K562 (cell line): ENCODE results near the gene UCK1. TPM values are rescaled to one million over a fixed set of nuclear protein-coding genes. Genes with fewer than 3 reads are reported as not detected.
A peak's percentile ranks its signal among the peaks of the same experiment; 100 is the strongest.

Experiments
- ATAC-seq: fragments of 200-7000 bp; cut with Tn5 transposase; 3 replicates; pipeline ENCODE4 v1.9.1; 2020; ENCODE audit warnings: moderate library complexity
- Bru-seq: library from RNA; stranded (reverse); fragments of 400-500 nt; gene quantifications from one replicate; lab custom pipeline; 2021; lab: Mats Ljungman, UMichigan
- BruChase-seq, 2 experiments: library from RNA; stranded (reverse); fragments of 400-500 nt; gene quantifications; one replicate each; lab custom pipeline; 2021; lab: Mats Ljungman, UMichigan
- BruUV-seq: library from RNA; stranded (reverse); fragments of 400-500 nt; replicated peaks from 2 replicates; lab custom pipeline; 2021; lab: Mats Ljungman, UMichigan
- CTCF ChIA-PET: fragments of 300-600 bp; formaldehyde crosslinking; extraction: SDS; loops from one replicate; lab custom pipeline; 2021; ENCODE audit warnings: low intra/inter-chr PET ratio; lab: Yijun Ruan, JAX
- POLR2A ChIA-PET: fragments of 300-600, 350-650 bp; sonication (Branson Sonifier 250); formaldehyde crosslinking; extraction: SDS; loops from one replicate; lab custom pipeline; 2021; ENCODE audit warnings: antibody characterized with exemption, inconsistent platforms; lab: Yijun Ruan, JAX
- DNase-seq, 4 experiments: peaks; one replicate each; pipeline versions ENCODE4 v3.0.0 to v3.0.0-alpha.2; 2011 to 2018; ENCODE audit warnings: low spot score in 3 of 4, mixed read lengths in 3 of 4; ENCODE audit errors: extremely low read depth in 1 of 4
- FAIRE-seq: peaks from 2 replicates; lab custom pipeline; 2011; peaks lifted over from hg19 to GRCh38; lab: Jason Lieb, UNC
- H2AFZ ChIP-seq: 2 replicates; pipeline ENCODE4 v1.6.0; 2011; ENCODE audit warnings: low read depth, low read length, control low read depth, inconsistent platforms
- H3K27ac ChIP-seq: fragments of 200-600 bp; 3 replicates; pipeline ENCODE4 v1.8.0; 2011; ENCODE audit warnings: low read depth, mild to moderate bottlenecking, control low read depth, inconsistent platforms, low read length, moderate library complexity, mixed read lengths; ENCODE audit errors: extremely low read depth
- H3K27me3 ChIP-seq, 2 experiments: fragments of 300-600 bp in 1 of 2; 2 replicates in 1 of 2; 3 replicates in 1 of 2; pipeline versions ENCODE4 v1.6.0 to v1.8.0; 2011; ENCODE audit warnings: inconsistent platforms in 2 of 2, low read length in 2 of 2, mild to moderate bottlenecking in 1 of 2, mixed read lengths in 1 of 2, moderate library complexity in 1 of 2; ENCODE audit not compliant: control insufficient read depth in 2 of 2, insufficient read depth in 2 of 2
- H3K36me3 ChIP-seq: fragments of 300-600 bp; 3 replicates; pipeline ENCODE4 v1.8.0; 2011; ENCODE audit warnings: mild to moderate bottlenecking, low read length, inconsistent platforms; ENCODE audit not compliant: control insufficient read depth, insufficient read depth
- H3K4me1 ChIP-seq, 2 experiments: fragments of 200-600 bp in 1 of 2; replicated peaks in 1 of 2; 2 replicates in 1 of 2; 3 replicates in 1 of 2; pipeline versions ENCODE4 v1.5.1 to v1.8.0; 2011; ENCODE audit warnings: inconsistent platforms in 2 of 2, low read length in 2 of 2, mild to moderate bottlenecking in 1 of 2, mixed read lengths in 1 of 2, moderate library complexity in 1 of 2; ENCODE audit not compliant: control insufficient read depth in 2 of 2, insufficient read depth in 2 of 2
- H3K4me2 ChIP-seq: 2 replicates; pipeline ENCODE4 v1.6.1; 2011; ENCODE audit warnings: low read length, control low read depth, inconsistent platforms, mixed read lengths; ENCODE audit not compliant: insufficient read depth
- H3K4me3 ChIP-seq: fragments of 200-600 bp; sonication (generic), shearing (Covaris generic); 2 replicates; pipeline ENCODE4 v1.5.1; 2016; ENCODE audit warnings: control low read depth, inconsistent platforms
- H3K79me2 ChIP-seq: fragments of 200-600 bp; 3 replicates; pipeline ENCODE4 v1.8.0; 2011; ENCODE audit warnings: low read length, inconsistent platforms; ENCODE audit not compliant: control insufficient read depth, insufficient read depth
- H3K9ac ChIP-seq, 2 experiments: 2 replicates each; pipeline versions ENCODE4 v1.6.0 to v1.6.1; 2011; ENCODE audit warnings: low read depth in 2 of 2, low read length in 2 of 2, control low read depth in 1 of 2, inconsistent platforms in 1 of 2, mild to moderate bottlenecking in 1 of 2, mixed read lengths in 1 of 2; ENCODE audit not compliant: insufficient read depth in 1 of 2
- H3K9me1 ChIP-seq: one replicate; pipeline ENCODE4 v1.6.0; 2011; ENCODE audit warnings: inconsistent platforms, mild to moderate bottlenecking, low read length, moderate library complexity; ENCODE audit not compliant: control insufficient read depth, insufficient read depth
- H3K9me3 ChIP-seq: replicated peaks from 2 replicates; pipeline ENCODE4 v1.5.1; 2011; ENCODE audit warnings: low read depth, low read length, inconsistent platforms; ENCODE audit not compliant: control insufficient read depth, insufficient read depth
- H4K20me1 ChIP-seq: replicated peaks from 2 replicates; pipeline ENCODE4 v1.6.1; 2011; ENCODE audit warnings: low read length, inconsistent platforms, mixed read lengths; ENCODE audit not compliant: control insufficient read depth, insufficient read depth
- CCNT2 ChIP-seq: IDR thresholded peaks from 2 replicates; pipeline ENCODE4 v1.6.1; 2011; ENCODE audit warnings: borderline replicate concordance, low read depth, mild to moderate bottlenecking, moderate library complexity, mixed read lengths, low read length; ENCODE audit not compliant: insufficient read length; ENCODE audit errors: extremely low read depth
- COPS2 ChIP-seq: fragments of 450-650 bp; conservative IDR thresholded peaks from 2 replicates; pipeline ENCODE4 v1.6.1; 2016; ENCODE audit warnings: mild to moderate bottlenecking, moderate library complexity
- CREB1 ChIP-seq, 2 experiments: sonication (generic) in 1 of 2; formaldehyde crosslinking in 1 of 2; IDR thresholded peaks; 2 replicates each; pipeline versions ENCODE4 v1.6.1 to v1.8.0; 2012 to 2022; ENCODE audit warnings: inconsistent platforms in 1 of 2, mild to moderate bottlenecking in 1 of 2, missing genetic modification reagents in 1 of 2, moderate library complexity in 1 of 2
- CTCF ChIP-seq, 3 experiments: IDR thresholded peaks in 2 of 3; conservative IDR thresholded peaks in 1 of 3; 2 replicates each; pipeline ENCODE4 v1.5.1; 2011 to 2012; ENCODE audit warnings: low read length in 3 of 3, mild to moderate bottlenecking in 3 of 3, control low read depth in 2 of 3, improper control_type of control experiment in 1 of 3, inconsistent platforms in 1 of 3, low read depth in 1 of 3, mixed read lengths in 1 of 3, moderate library complexity in 1 of 3; ENCODE audit not compliant: insufficient read depth in 2 of 3
- ELF2 ChIP-seq: fragments of 250-450 bp; sonication (Bioruptor Pico); IDR thresholded peaks from 2 replicates; pipeline ENCODE4 v1.5.0; 2021; ENCODE audit warnings: mild to moderate bottlenecking
- RUNX1 ChIP-seq: sonication (generic); IDR thresholded peaks from 2 replicates; pipeline ENCODE4 v1.6.1; 2016; ENCODE audit warnings: antibody characterized with exemption, low read depth
- TAF1 ChIP-seq: IDR thresholded peaks from 2 replicates; pipeline ENCODE4 v1.6.1; 2011; ENCODE audit warnings: mild to moderate bottlenecking, low read length, moderate library complexity; ENCODE audit not compliant: insufficient read depth, control insufficient read depth, severe bottlenecking; ENCODE audit errors: extremely low read depth
- YY1 ChIP-seq, 3 experiments: IDR thresholded peaks; 2 replicates each; pipeline ENCODE4 v1.6.1; 2011; ENCODE audit warnings: low read length in 2 of 3, mild to moderate bottlenecking in 2 of 3, moderate library complexity in 2 of 3, borderline replicate concordance in 1 of 3, control low read depth in 1 of 3, low read depth in 1 of 3; ENCODE audit not compliant: insufficient read depth in 3 of 3, insufficient replicate concordance in 2 of 3, control insufficient read depth in 1 of 3, insufficient read length in 1 of 3; ENCODE audit errors: extremely low read depth in 1 of 3
- ZBTB9 ChIP-seq: fragments of 450-650 bp; formaldehyde crosslinking; IDR thresholded peaks from 2 replicates; pipeline ENCODE4 v1.4.0; 2020; ENCODE audit warnings: mild to moderate bottlenecking, moderate library complexity
- WGBS: fragments of 100-300 bp; shearing (Covaris generic); methylation state at CpG from one replicate; pipeline ENCODE4 v1.1.6; 2016; ENCODE audit warnings: low coverage, mixed read lengths; ENCODE audit not compliant: insufficient coverage; ENCODE audit errors: missing lambda C conversion rate; 5-methylcytosine and 5-hydroxymethylcytosine counted together
- in situ Hi-C: fragments of 300-500 bp; cut with MboI; formaldehyde crosslinking; loops from 4 replicates; pipeline ENCODE4 v1.15.0; 2018; ENCODE audit warnings: inconsistent platforms, mixed read lengths
- intact Hi-C: fragments of 100-400 bp; cut with micrococcal nuclease; formaldehyde crosslinking; loops from 2 replicates; pipeline ENCODE4 v1.14.2; 2022
- long read RNA-seq, 3 experiments: library from polyadenylated mRNA in 2 of 3; library from RNA in 1 of 3; unstranded in 2 of 3; stranded (forward) in 1 of 3; transcript quantifications; one replicate each; pipeline ENCODE4 v2.0.0, GENCODE V29; 2019 to 2022
- polyA minus RNA-seq, 3 experiments: library from RNA; depleted of rRNA, polyadenylated mRNA; stranded (reverse); fragments of >200 nt; gene quantifications; 2 replicates each; pipeline ENCODE4 v1.2.3, GENCODE V29; 2011
- polyA plus RNA-seq, 8 experiments: library from polyadenylated mRNA; depleted of rRNA in 4 of 8; stranded (reverse) in 5 of 8; unstranded in 3 of 8; fragments of >200 nt; fragmentation: Nextera tagmentation in 2 of 8; fragmentation: Illumina TruSeq in 1 of 8; extraction: Ambion mirVana in 2 of 8; extraction: Trizol in 1 of 8; gene quantifications; 2 replicates each; pipeline versions ENCODE4 v1.2.1 to v1.2.3, GENCODE V29; 2011 to 2014; ENCODE audit warnings: inconsistent platforms in 1 of 8, missing spikeins in 1 of 8
- total RNA-seq, 7 experiments: library from RNA; depleted of rRNA in 6 of 7; stranded (reverse); fragments of >200 nt in 6 of 7; fragmentation: Illumina TruSeq in 2 of 7; extraction: Trizol in 2 of 7; gene quantifications; 2 replicates each; pipeline versions ENCODE4 v1.2.1 to v1.2.3, GENCODE V29; 2011 to 2021; ENCODE audit warnings: low replicate concordance in 1 of 7

The UCK1 gene
- 22.3 and 45.1 TPM in 2 replicates for total RNA-seq (2011; cell fraction: chromatin; rRNA removed; ENCODE audit: low replicate concordance)
- 32.7 and 35.9 TPM in 2 replicates for total RNA-seq (2011; cell fraction: nucleolus; rRNA removed)
- 26.6 and 29.1 TPM in 2 replicates for total RNA-seq (2011; cell fraction: nucleoplasm; rRNA removed)
- total RNA-seq (2014; rRNA removed) (25.6 and 27.5 TPM in 2 replicates), total RNA-seq (2014; rRNA removed; fragmentation: Illumina TruSeq; extraction: Trizol) (6.4 and 7.5 TPM in 2 replicates), total RNA-seq (2015; rRNA removed; fragmentation: Illumina TruSeq; extraction: Trizol) (16.1 and 16.2 TPM in 2 replicates), total RNA-seq (2021) (16.9 and 19.8 TPM in 2 replicates), polyA plus RNA-seq (2011; rRNA removed) (16.4 and 17.2 TPM in 2 replicates), polyA plus RNA-seq (2014; fragmentation: Illumina TruSeq; extraction: Trizol) (13.2 and 21.3 TPM in 2 replicates), polyA plus RNA-seq (2014; fragmentation: Nextera tagmentation; extraction: Ambion mirVana) (under 1 TPM; 0.27 to 0.48 TPM), polyA plus RNA-seq (2014; rRNA removed) (20.3 and 25.2 TPM in 2 replicates), polyA minus RNA-seq (2011; rRNA and poly(A)+ RNA removed) (7.2 and 10.9 TPM in 2 replicates), Bru-seq, nascent RNA (percentile 61 among the genes with signal in this experiment), BruChase-seq, experiment 1, labeled RNA remaining after a 2-hour chase (percentile 64 among the genes with signal in this experiment), BruChase-seq, experiment 2, labeled RNA remaining after a 6-hour chase (percentile 69 among the genes with signal in this experiment)
- 18.3 and 27.1 TPM in 2 replicates for polyA plus RNA-seq (2011; cell fraction: cytosol; rRNA removed)
- polyA plus RNA-seq (2011; cell fraction: nucleus; rRNA removed): 22.7 and 38.5 TPM in 2 replicates
- 18.1 and 20.7 TPM in 2 replicates for polyA plus RNA-seq (2012)
- polyA minus RNA-seq (2011; cell fraction: cytosol; rRNA and poly(A)+ RNA removed): 9.7 and 10.8 TPM in 2 replicates
- 10.2 and 12.7 TPM in 2 replicates for polyA minus RNA-seq (2011; cell fraction: nucleus; rRNA and poly(A)+ RNA removed)
- long read RNA-seq, experiment 1, transcript UCK1-204 (7 exons, 2,167 nt): major isoform, 56 of 104 reads
- long read RNA-seq, experiment 1, partial matches to known transcripts: 7 of 104 reads
- long read RNA-seq, experiment 1, other reads (novel, unspliced or antisense): 32 of 104 reads
- long read RNA-seq, experiment 2, transcript UCK1-204 (7 exons, 2,167 nt): major isoform, 11 of 23 reads
- long read RNA-seq, experiment 2, partial matches to known transcripts: 0 of 23 reads
- long read RNA-seq, experiment 2, other reads (novel, unspliced or antisense): 11 of 23 reads
- long read RNA-seq, experiment 3, transcript UCK1-204 (7 exons, 2,167 nt): major isoform, 13 of 20 reads
- long read RNA-seq, experiment 3, partial matches to known transcripts: 0 of 20 reads
- long read RNA-seq, experiment 3, other reads (novel, unspliced or antisense): 6 of 20 reads

- FAIRE-seq: no peak
- peak within 1 kb of the TSS; percentile 64 for H3K27ac ChIP-seq
- no peak for TF ChIP-seq RUNX1
- peak in 1 of 3 experiments; percentile 23 for TF ChIP-seq YY1 (IDR thresholded peaks at IDR 0.05; ENCODE audit: borderline replicate concordance in 1 of 3, control insufficient read depth in 1 of 3, extremely low read depth in 1 of 3, insufficient read depth in 3 of 3, insufficient read length in 1 of 3, insufficient replicate concordance in 2 of 3, low read depth in 1 of 3, low read length in 2 of 3)
- peak; percentile 43 for TF ChIP-seq TAF1
- TF ChIP-seq ZBTB9 (CRISPR knock-in tag): peak; percentile 17; the same call in 1 of the 2 replicates
- peak; percentile 56; the same call in 1 of the 2 replicates for TF ChIP-seq CREB1 (IDR thresholded peaks at IDR 0.05)
- TF ChIP-seq CREB1 (CRISPR knock-in tag; IDR thresholded peaks at IDR 0.05): no peak
- 0 out of 2 replicates have a peak, but pooled peaks have one; percentile 52 for TF ChIP-seq ELF2
- TF ChIP-seq CCNT2: peak; percentile 28
- peak in 1 of 3 experiments; percentile 5; a peak in 1 of 6 replicates for TF ChIP-seq CTCF (IDR thresholded peaks at IDR 0.05 in 2 of 3, conservative IDR thresholded peaks at IDR 0.05 in 1 of 3; ENCODE audit: insufficient read depth in 2 of 3, low read depth in 1 of 3, low read length in 3 of 3)
- TF ChIP-seq COPS2: no peak
These were observed at the start of gene UCK1 for GRCh38 chr9:131530920-131531832. Gene UCK1 (minus strand): TSS chr9:131531263. CDS start chr9:131531174, 89 bp downstream.

More at GRCh38 chr9:131530920-131531832, at the start of gene UCK1:
- H3K4me2 ChIP-seq: peak within 1 kb of the TSS; percentile 82
- no peaks in the 10 kb centered on the region for H4K20me1 ChIP-seq
- peaks cover 38% of the 10 kb centered on the region; the same call in 2 of the 3 replicates for H3K36me3 ChIP-seq
- H3K79me2 ChIP-seq: peaks cover 14% of the 10 kb centered on the region
- H3K4me1 ChIP-seq: peaks cover 17 to 45% of the 10 kb centered on the region in 2 experiments; a peak in 4 of 5 replicates
- H3K27me3 ChIP-seq: peaks cover 0 to 2% of the 10 kb centered on the region in 2 experiments; a peak in 1 of 5 replicates
- 16% methylated on average over 34 of the region's 103 CpGs for WGBS
- no peaks in the 10 kb centered on the region for H3K9me3 ChIP-seq
- ATAC-seq (peak; percentile 96), DNase-seq (peak; percentile 91 to 99 (median 99))
- ChIA-PET CTCF (no interaction called here), POLR2A (interaction anchor here (0.6 kb wide), 1 partner anchor 21 kb away, joined by 3 read pairs; no protein-coding TSS in a partner anchor)
- H3K9me1 ChIP-seq: no peaks in the 10 kb centered on the region
- in situ Hi-C loops (no loop called here), intact Hi-C loops (no loop called here)
- H3K4me3 ChIP-seq: peak within 1 kb of the TSS; percentile 95
- H2AFZ ChIP-seq: peak within 1 kb of the TSS; percentile 97
- BruUV-seq: no TSS peak
- H3K9ac ChIP-seq: peak within 1 kb of the TSS; percentile 77 to 94
